Testis (tissue), 3 donors: ENCODE data around the gene CCDC73. TPM values are rescaled to one million over a fixed set of nuclear protein-coding genes. Genes with fewer than 3 reads are reported as not detected.
"Not testable (repeated sequence)": the region's sequence is repeated elsewhere in the genome, so short reads cannot be mapped to it uniquely, and the experiment has no call there.

Source experiments
- DNase-seq: peaks from one replicate; pipeline ENCODE4 v3.0.0-alpha.2; 2019
- H3K27ac ChIP-seq, 2 donors: fragments of 200-600 bp; sonication (generic); one replicate each; pipeline ENCODE4 v1.5.1; 2019
- H3K27me3 ChIP-seq: fragments of 200-600 bp; sonication (generic); one replicate; pipeline ENCODE4 v1.5.1; 2019
- H3K36me3 ChIP-seq: fragments of 200-600 bp; sonication (generic); one replicate; pipeline ENCODE4 v1.5.1; 2017; ENCODE audit warnings: low read depth; ENCODE audit errors: missing control alignments
- H3K4me1 ChIP-seq: fragments of 200-600 bp; sonication (generic); one replicate; pipeline ENCODE4 v1.5.1; 2019
- H3K4me3 ChIP-seq, 2 donors: fragments of 200-600 bp; sonication (generic); one replicate each; pipeline ENCODE4 v1.5.1; 2017 to 2019
- H3K9me3 ChIP-seq: fragments of 200-600 bp; sonication (generic); one replicate; pipeline ENCODE4 v1.5.1; 2017
- POLR2A ChIP-seq: fragments of 450-650 bp; IDR thresholded peaks from one replicate; pipeline ENCODE4 v1.6.1; 2017; ENCODE audit warnings: antibody characterized with exemption, mild to moderate bottlenecking, moderate library complexity
- WGBS, 2 donors: methylation state at CpG; one replicate each; pipeline ENCODE4 v1.1.5; 2018; 5-methylcytosine and 5-hydroxymethylcytosine counted together
- intact Hi-C: fragments of 100-400 bp; cut with DNase I; formaldehyde crosslinking; loops from one replicate; pipeline ENCODE4 v1.15.1; 2023; ENCODE audit warnings: low total_unique reads
- polyA plus RNA-seq: library from polyadenylated mRNA; stranded (reverse); fragments of 350-450 nt; fragmentation: Illumina TruSeq; extraction: RNeasy Lipid Tissue Mini Kit (QIAGEN cat#74804); gene quantifications from one replicate; pipeline ENCODE4 v1.2.3, GENCODE V29; 2014; ENCODE audit warnings: low read depth, low replicate concordance; ENCODE audit not compliant: insufficient read depth
- total RNA-seq, 2 donors: library from RNA; depleted of rRNA; stranded (reverse); fragments of >200 nt; gene quantifications; one replicate each; pipeline ENCODE4 v1.2.3, GENCODE V29; 2016
- TF ChIP-seq, protein P1 (sequence below), 3 experiments: fragments of 450-650 bp in 2 of 3; fragments of 200-600 bp in 1 of 3; sonication (generic) in 1 of 3; IDR thresholded peaks; one replicate each; pipeline ENCODE4 v1.5.1; 2016 to 2019; ENCODE audit warnings: antibody characterized with exemption in 3 of 3, mild to moderate bottlenecking in 2 of 3, moderate library complexity in 1 of 3

CCDC73 gene
- total and polyA plus RNA-seq, 3 donors from 2014 or later: 1.0 to 14.3 (median 6.6) TPM

DNA sequence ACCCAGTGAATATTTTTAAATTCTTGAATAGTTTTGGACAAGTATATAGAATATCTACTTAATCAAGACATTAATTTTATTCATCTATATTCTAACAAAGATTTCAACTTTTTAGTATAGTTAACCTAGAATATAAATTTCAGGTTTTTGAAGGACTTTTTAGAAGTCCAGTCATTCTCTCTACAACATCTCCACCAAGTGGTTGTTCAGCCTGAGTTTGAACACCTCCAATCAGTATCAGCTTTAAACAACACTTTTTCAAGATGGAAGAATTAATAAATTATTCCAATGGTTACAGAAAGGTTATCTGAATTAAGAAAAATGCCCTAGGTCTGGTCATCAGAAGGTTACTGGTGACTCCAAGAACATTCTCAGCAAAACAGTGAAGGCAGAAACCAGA lies 179.0 kb downstream of the CCDC73 start:
- H3K4me3 ChIP-seq: no peak overlapping the region
- no peak for DNase-seq
- H3K9me3 ChIP-seq: no peaks in the 10 kb centered on the region
- no peaks in the 10 kb centered on the region for H3K4me1 ChIP-seq
- H3K27ac ChIP-seq: no peak overlapping the region
- no peaks in the 10 kb centered on the region for H3K36me3 ChIP-seq
- H3K27me3 ChIP-seq: no peaks in the 10 kb centered on the region
- intact Hi-C loops: no loop called here
- TF ChIP-seq, protein P1, sequence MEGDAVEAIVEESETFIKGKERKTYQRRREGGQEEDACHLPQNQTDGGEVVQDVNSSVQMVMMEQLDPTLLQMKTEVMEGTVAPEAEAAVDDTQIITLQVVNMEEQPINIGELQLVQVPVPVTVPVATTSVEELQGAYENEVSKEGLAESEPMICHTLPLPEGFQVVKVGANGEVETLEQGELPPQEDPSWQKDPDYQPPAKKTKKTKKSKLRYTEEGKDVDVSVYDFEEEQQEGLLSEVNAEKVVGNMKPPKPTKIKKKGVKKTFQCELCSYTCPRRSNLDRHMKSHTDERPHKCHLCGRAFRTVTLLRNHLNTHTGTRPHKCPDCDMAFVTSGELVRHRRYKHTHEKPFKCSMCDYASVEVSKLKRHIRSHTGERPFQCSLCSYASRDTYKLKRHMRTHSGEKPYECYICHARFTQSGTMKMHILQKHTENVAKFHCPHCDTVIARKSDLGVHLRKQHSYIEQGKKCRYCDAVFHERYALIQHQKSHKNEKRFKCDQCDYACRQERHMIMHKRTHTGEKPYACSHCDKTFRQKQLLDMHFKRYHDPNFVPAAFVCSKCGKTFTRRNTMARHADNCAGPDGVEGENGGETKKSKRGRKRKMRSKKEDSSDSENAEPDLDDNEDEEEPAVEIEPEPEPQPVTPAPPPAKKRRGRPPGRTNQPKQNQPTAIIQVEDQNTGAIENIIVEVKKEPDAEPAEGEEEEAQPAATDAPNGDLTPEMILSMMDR (IDR thresholded peaks at IDR 0.05): peak in 2 of 3 experiments; percentile 5 to 23
- TF ChIP-seq POLR2A: no peak

DNA sequence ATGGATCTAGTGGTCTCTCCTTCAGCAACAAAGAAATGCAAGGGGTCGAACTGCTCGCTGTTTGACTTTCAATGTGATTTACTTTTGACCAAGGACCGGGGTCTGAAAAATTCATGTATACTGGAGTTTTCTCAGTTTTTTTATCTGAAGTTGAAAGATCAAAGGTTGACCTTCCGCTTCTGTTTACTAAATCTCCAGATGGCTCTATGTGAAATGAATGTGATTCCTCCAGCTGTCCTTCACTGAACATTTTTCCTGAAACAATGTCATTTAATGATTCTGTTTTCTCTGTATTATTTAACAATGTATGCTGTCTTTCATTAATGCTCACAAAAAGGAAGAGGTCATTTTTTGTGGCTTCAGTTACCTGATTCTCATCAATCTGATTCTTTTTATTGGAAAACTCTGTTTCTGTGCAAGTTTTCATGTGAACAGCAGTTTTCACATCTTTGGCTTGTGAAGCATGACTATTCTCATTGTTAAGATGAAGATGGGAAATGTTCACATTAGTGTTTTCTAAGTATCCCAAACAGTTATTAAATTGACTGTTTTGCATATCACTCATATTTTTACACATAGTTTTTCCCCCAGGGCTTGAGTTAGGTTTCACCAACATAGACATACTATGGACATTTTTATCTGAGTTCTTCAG lies 180.8 kb downstream of the CCDC73 start:
- no peak for DNase-seq
- H3K4me3 ChIP-seq: no peak overlapping the region
- intact Hi-C loops: no loop called here
- no peaks in the 10 kb centered on the region for H3K36me3 ChIP-seq
- no peaks in the 10 kb centered on the region for H3K27me3 ChIP-seq
- no peak for TF ChIP-seq POLR2A
- TF ChIP-seq, protein P1 (IDR thresholded peaks at IDR 0.05): no peak
- 63 to 69% methylated on average over 4 of the region's 4 CpGs for WGBS, 2 donors
- no peak overlapping the region for H3K27ac ChIP-seq
- no peaks in the 10 kb centered on the region for H3K9me3 ChIP-seq
- no peaks in the 10 kb centered on the region for H3K4me1 ChIP-seq

DNA sequence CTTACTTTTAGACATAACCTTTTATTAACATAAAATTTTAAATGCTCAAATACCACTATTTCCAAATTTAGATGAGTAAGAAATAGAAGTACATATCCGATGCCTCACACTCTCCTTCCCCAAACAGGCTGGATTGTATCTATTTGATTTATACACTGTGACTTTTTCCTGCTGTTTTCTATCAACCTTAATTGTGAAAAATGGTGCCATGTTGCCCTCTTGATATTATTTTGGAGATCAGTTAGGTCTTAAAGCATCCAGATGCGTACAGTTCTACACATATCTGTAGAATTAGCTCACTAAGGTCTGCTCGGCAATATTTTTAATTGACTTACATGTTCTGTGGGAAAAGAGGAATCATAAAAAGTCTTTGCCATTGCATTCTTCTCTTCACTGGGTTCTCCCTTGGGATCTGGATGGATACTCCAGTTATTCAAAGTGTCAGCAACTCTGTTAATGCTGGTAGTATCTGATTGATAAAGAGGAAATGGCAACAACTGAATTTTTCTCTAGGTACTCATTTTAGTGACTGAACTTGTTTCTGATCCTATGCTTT lies 183.6 kb downstream of the CCDC73 start:
- H3K36me3 ChIP-seq: no peaks in the 10 kb centered on the region
- H3K9me3 ChIP-seq: no peaks in the 10 kb centered on the region
- DNase-seq: no peak
- no peaks in the 10 kb centered on the region for H3K4me1 ChIP-seq
- no peak overlapping the region for H3K27ac ChIP-seq
- no peaks in the 10 kb centered on the region for H3K27me3 ChIP-seq
- TF ChIP-seq POLR2A: no peak
- TF ChIP-seq, protein P1 (IDR thresholded peaks at IDR 0.05): no peak
- no peak overlapping the region for H3K4me3 ChIP-seq
- intact Hi-C loops: no loop called here
- 83 to 88% methylated on average over 3 of the region's 3 CpGs for WGBS, 2 donors

DNA sequence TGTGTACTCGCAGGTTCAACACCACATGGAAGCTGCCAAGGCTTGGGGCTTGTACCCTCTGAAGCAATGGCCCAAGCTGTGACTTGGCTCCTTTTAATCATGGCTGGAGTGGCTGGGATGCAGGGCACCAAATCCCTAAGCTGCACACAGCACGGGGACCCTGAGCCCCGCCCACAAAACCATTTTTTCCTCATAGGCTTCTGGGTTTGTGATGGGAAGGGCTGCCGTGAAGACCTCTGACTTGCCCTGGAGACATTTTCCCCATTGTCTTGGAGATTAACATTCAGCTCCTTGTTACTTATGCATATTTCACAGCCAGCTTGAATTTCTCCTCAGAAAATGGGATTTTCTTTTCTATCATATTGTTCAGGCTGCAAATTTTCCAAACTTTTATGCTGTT lies 185.6 kb downstream of the CCDC73 start:
- H3K36me3 ChIP-seq, H3K27me3 ChIP-seq, H3K4me3 ChIP-seq, H3K9me3 ChIP-seq, intact Hi-C loops, DNase-seq, H3K27ac ChIP-seq, H3K4me1 ChIP-seq: not testable (repeated sequence)
- 95% methylated on average over 4 of the region's 4 CpGs for WGBS, 2 donors

DNA sequence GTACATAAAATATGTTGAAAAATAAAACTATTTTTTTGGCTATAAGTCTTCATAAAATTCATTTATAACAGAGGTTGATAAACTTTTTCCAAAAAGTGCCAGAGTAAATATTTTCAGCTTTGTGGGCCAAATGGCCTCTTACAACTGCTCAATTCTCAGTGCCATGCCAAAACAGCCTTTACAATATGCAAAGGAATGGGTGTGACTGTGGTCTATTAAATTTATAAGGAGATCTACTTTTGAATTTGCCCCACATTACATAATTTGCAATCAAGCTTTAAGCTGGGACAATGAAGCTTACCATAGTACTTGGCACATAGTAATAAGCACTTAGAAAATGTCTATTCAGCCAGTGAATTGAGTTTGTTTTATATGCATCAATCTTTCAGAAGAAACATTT lies 188.2 kb downstream of the CCDC73 start:
- H3K4me1 ChIP-seq: no peaks in the 10 kb centered on the region
- no peak for TF ChIP-seq POLR2A
- TF ChIP-seq, protein P1 (IDR thresholded peaks at IDR 0.05): no peak

More for the DNA sequence above, 188.2 kb downstream of the CCDC73 start:
- no peaks in the 10 kb centered on the region for H3K27me3 ChIP-seq
- DNase-seq: no peak
- H3K9me3 ChIP-seq: no peaks in the 10 kb centered on the region
- intact Hi-C loops: no loop called here
- no peaks in the 10 kb centered on the region for H3K36me3 ChIP-seq
- no peak overlapping the region for H3K4me3 ChIP-seq
- no peak overlapping the region for H3K27ac ChIP-seq
